ENCODE measurements around the gene FER1L5.

FER1L5 gene

GRCh38 chr2:96642564-96643360 lies at the start of gene FER1L5:
FER1L5 (plus strand) TSS chr2:96642764; CDS start chr2:96642837, 73 bp downstream.
- no peak for DNase-seq (ENCODE audit: low read depth)

- no peak for DNase-seq (ENCODE audit: low read depth)
Measured at GRCh38 chr2:96594282-96594681, 48.3 kb upstream of the FER1L5 start.

GRCh38 chr2:96594691-96595152 lies 47.8 kb upstream of the FER1L5 start:
- no peak for DNase-seq (ENCODE audit: low read depth)

GRCh38 chr2:96596596-96596995 lies 46.0 kb upstream of the FER1L5 start:
- DNase-seq (ENCODE audit: low read depth): no peak

GRCh38 chr2:96599941-96600340 lies 42.6 kb upstream of the FER1L5 start:
- no peak for DNase-seq (ENCODE audit: low read depth)

GRCh38 chr2:96601382-96602292 lies 40.9 kb upstream of the FER1L5 start:
- no peak for DNase-seq (ENCODE audit: low read depth)

- no peak for DNase-seq (ENCODE audit: low read depth)
Measured at GRCh38 chr2:96602330-96602823, 40.2 kb upstream of the FER1L5 start.

GRCh38 chr2:96604104-96604503 lies 38.5 kb upstream of the FER1L5 start:
- DNase-seq (ENCODE audit: low read depth): no peak

GRCh38 chr2:96608469-96609455 lies 33.8 kb upstream of the FER1L5 start:
- DNase-seq (ENCODE audit: low read depth): no peak

- DNase-seq (ENCODE audit: low read depth): no peak
Measured at GRCh38 chr2:96616128-96616527, 26.4 kb upstream of the FER1L5 start.

GRCh38 chr2:96616535-96616934 lies 26.0 kb upstream of the FER1L5 start:
- no peak for DNase-seq (ENCODE audit: low read depth)

GRCh38 chr2:96617012-96617411 lies 25.6 kb upstream of the FER1L5 start:
- DNase-seq (ENCODE audit: low read depth): no peak

- DNase-seq (ENCODE audit: low read depth): no peak
Measured at GRCh38 chr2:96618596-96619283, 23.8 kb upstream of the FER1L5 start.

- DNase-seq (ENCODE audit: low read depth): no peak
Measured at GRCh38 chr2:96622544-96622943, 20.0 kb upstream of the FER1L5 start.

- no peak for DNase-seq (ENCODE audit: low read depth)
Measured at GRCh38 chr2:96623116-96623515, 19.4 kb upstream of the FER1L5 start.

GRCh38 chr2:96625571-96626552 lies 16.7 kb upstream of the FER1L5 start:
- DNase-seq (ENCODE audit: low read depth): no peak

GRCh38 chr2:96626553-96626942 lies 16.0 kb upstream of the FER1L5 start:
- no peak for DNase-seq (ENCODE audit: low read depth)

- no peak for DNase-seq (ENCODE audit: low read depth)
Measured at GRCh38 chr2:96631804-96632435, 10.6 kb upstream of the FER1L5 start.

- no peak for DNase-seq (ENCODE audit: low read depth)
Measured at GRCh38 chr2:96633641-96634040, 8.9 kb upstream of the FER1L5 start.
